ENCODE data around the gene HOXB9. TPM values are rescaled to one million over a fixed set of nuclear protein-coding genes. Genes with fewer than 3 reads are reported as not detected.

The HOXB9 gene
- total RNA-seq, 1 donor from 2014 or later, result 70.1 TPM

DNA sequence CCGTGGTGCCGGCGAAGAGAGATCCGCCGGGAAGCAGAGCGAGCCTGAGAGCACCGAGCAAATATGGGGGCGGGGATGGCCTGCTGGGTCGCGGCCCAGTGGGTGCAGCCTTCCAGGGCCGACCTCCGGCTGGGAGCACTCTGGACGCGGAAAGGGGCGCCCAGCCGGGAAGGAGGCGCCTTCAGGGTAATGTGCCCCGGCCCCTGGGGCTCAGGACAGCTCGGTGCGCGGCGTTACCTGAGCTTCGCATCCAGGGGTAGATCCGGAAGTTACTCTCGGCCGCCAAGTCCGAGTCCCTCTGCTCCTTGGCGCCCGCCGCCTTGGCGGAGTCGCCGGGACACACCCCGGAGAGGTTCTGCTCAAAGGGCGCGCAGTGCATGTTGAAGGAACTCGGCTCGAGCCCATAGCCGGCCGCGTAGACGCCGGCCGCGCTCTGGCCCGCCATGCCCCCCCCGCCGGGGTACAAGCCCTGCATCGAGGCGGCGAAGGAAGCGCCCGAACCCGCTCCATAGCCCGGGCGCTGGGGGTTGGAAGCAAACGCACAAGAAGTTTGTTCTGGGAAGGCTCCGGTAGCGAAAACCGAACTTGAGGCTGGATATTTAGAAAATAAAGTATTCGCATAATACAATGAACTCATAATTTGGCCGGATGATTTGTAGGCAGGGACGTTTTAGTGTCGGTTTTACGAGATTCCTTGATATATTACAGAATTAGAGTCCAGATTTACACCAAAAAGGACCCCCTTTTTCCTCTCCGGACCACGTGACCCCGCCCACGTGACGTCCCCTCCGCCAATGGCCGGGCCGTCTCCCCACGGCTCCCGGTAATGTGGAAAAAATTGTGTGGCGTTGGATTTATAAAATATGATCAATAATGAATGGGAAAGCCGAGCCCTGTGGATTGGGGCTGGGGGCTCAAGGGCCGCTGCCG, 15.6 kb downstream of the HOXB9 start, which contains the start of gene HOXB7:
TSS of gene HOXB7 (minus strand) at position 736 of the 930 bp plus-strand sequence. CDS start at position 637, 99 bp downstream.
- Histone ChIP-seq H3K4me3 (ENCODE audit: low read depth, low read length) (peak within 1 kb of the TSS; percentile 73), H3K36me3 (ENCODE audit: control insufficient read depth, insufficient read depth, low read length) (peaks cover 1% of the 10 kb centered on the region), H3K27me3 (ENCODE audit: control insufficient read depth, insufficient read depth, low read length) (no peaks in the 10 kb centered on the region)
- TF ChIP-seq, protein P1, sequence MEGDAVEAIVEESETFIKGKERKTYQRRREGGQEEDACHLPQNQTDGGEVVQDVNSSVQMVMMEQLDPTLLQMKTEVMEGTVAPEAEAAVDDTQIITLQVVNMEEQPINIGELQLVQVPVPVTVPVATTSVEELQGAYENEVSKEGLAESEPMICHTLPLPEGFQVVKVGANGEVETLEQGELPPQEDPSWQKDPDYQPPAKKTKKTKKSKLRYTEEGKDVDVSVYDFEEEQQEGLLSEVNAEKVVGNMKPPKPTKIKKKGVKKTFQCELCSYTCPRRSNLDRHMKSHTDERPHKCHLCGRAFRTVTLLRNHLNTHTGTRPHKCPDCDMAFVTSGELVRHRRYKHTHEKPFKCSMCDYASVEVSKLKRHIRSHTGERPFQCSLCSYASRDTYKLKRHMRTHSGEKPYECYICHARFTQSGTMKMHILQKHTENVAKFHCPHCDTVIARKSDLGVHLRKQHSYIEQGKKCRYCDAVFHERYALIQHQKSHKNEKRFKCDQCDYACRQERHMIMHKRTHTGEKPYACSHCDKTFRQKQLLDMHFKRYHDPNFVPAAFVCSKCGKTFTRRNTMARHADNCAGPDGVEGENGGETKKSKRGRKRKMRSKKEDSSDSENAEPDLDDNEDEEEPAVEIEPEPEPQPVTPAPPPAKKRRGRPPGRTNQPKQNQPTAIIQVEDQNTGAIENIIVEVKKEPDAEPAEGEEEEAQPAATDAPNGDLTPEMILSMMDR (IDR thresholded peaks at IDR 0.05; ENCODE audit: insufficient read depth, low read length, poor library complexity, severe bottlenecking), result no peak
- DNase-seq (ENCODE audit: low read depth), result no peak

DNA sequence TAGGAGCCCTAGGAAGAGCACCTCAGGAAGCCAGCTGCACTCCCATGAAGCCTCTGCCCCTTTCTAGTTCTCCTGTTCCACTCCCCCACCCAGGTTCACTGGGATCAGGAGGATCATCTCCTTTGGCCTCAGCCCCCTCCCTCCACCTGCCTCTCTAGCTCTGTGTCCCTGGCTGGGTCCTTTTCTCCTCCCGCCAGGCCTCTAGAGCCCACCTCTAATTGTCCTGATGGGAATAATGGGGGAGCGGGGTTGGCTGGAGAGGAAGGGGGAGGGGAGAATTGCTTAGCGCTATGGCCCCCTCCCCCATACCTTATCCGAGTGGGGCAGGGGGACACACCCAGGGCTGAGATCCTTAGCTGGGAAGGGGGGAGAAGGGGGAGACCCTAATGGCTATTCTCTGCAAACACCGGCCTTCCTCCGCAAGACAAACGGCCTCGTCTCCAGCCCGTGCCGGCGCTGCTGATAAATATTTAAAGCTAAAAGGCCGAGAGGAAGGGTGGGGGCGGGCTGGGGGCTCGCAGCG, 16.3 kb downstream of the HOXB9 start:
- Histone ChIP-seq H3K36me3 (ENCODE audit: control insufficient read depth, insufficient read depth, low read length) (peaks cover 1% of the 10 kb centered on the region), H3K4me3 (ENCODE audit: low read depth, low read length) (peak overlapping the region; percentile 73), H3K27me3 (ENCODE audit: control insufficient read depth, insufficient read depth, low read length) (no peaks in the 10 kb centered on the region)
- DNase-seq (ENCODE audit: low read depth), result no peak
- TF ChIP-seq, protein P1 (IDR thresholded peaks at IDR 0.05; ENCODE audit: insufficient read depth, low read length, poor library complexity, severe bottlenecking), result no peak

DNA sequence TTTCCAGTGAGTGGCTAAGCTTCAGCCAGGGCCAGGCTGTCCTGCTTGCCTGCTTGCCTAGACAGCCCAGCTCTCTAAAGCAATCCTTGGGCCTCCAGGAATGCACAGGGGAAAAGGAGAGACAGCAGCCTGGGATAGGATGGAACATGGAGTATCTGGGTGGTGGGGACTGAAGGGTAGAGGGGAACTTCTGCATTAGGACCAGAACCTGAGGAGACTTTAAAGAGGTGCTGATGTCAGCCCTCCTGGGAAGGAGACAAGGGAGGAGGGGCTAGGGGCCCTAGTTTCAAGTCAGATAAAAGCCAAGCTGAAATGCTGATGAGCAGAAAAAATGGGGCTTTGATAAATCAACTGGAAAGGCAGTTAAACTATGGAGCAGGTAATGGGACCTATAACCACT, 17.1 kb downstream of the HOXB9 start:
- H3K4me3 ChIP-seq (ENCODE audit: low read depth, low read length), result peak overlapping the region; percentile 73
- DNase-seq (ENCODE audit: low read depth), result no peak
- TF ChIP-seq, protein P1 (IDR thresholded peaks at IDR 0.05; ENCODE audit: insufficient read depth, low read length, poor library complexity, severe bottlenecking), result no peak
- peaks cover 1% of the 10 kb centered on the region for H3K36me3 ChIP-seq (ENCODE audit: control insufficient read depth, insufficient read depth, low read length)
- no peaks in the 10 kb centered on the region for H3K27me3 ChIP-seq (ENCODE audit: control insufficient read depth, insufficient read depth, low read length)

DNA sequence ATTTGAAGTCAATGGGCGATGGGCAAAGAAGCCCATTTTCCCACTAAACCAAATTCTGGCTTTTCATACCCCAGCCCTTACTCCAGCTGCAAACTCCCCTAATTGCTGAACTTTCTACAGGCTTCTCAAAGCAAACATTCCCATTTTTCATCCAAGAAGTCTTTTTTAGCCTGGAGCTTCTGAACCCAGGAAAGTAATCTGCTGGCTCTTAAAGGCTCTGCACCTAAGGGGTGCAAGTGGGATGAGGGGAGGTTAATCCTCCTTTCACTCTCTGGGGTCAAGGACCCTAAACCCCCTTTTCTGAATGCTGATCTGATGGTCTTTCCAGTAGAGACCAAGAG, 17.7 kb downstream of the HOXB9 start:
- H3K27me3 ChIP-seq (ENCODE audit: control insufficient read depth, insufficient read depth, low read length), result no peaks in the 10 kb centered on the region
- DNase-seq (ENCODE audit: low read depth), result no peak
- H3K4me3 ChIP-seq (ENCODE audit: low read depth, low read length), result peak overlapping the region; percentile 73
- TF ChIP-seq, protein P1 (IDR thresholded peaks at IDR 0.05; ENCODE audit: insufficient read depth, low read length, poor library complexity, severe bottlenecking), result no peak
- H3K36me3 ChIP-seq (ENCODE audit: control insufficient read depth, insufficient read depth, low read length), result peaks cover 1% of the 10 kb centered on the region

DNA sequence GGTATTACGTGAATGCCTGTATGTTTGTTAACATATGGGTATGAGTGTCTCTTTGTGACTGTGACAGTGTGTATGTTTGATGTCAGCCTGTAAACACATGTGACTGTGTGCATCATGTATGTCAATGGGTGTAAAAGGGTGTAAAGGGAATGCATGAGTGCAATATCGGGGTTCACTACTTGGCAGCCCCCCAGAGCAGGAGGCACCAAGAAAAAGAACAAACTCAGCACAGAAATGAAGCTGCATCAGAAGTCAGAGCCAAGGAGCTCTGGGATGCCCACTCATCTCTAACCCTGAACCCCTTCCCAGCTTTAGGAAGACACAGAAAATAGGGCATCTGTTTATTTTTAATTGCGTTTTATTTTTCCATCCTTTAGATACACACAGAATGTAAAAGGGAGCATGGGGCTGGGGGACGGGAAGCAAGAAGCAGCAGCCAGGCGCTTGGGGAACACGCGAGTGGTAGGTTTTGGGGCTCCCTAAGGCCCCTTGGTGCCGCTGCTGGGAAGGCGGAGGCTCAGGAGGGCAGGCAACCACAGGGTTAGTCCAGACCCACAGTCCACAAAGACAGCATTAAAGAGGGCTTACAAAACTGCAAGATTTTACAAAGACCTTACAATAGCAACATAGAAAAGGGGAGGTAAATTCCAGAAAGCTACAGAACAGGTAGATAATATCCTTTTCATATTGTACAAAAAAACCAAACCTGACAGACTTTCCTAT, 19.1 kb downstream of the HOXB9 start:
- Histone ChIP-seq H3K4me3 (ENCODE audit: low read depth, low read length) (peak overlapping the region; percentile 92), H3K36me3 (ENCODE audit: control insufficient read depth, insufficient read depth, low read length) (peaks cover 1% of the 10 kb centered on the region), H3K27me3 (ENCODE audit: control insufficient read depth, insufficient read depth, low read length) (no peaks in the 10 kb centered on the region)
- TF ChIP-seq, protein P1 (IDR thresholded peaks at IDR 0.05; ENCODE audit: insufficient read depth, low read length, poor library complexity, severe bottlenecking), result no peak
- no peak for DNase-seq (ENCODE audit: low read depth)

Measured in kidney epithelial cell (primary cell).